Adipocyte (in vitro differentiated cells): ENCODE data around the gene MED9.
A peak's percentile ranks its signal among the peaks of the same experiment; 100 is the strongest.
"Not testable (repeated sequence)": the region's sequence is repeated elsewhere in the genome, so short reads cannot be mapped to it uniquely, and the experiment has no call there.

Source experiments
- DNase-seq: peaks from one replicate; pipeline ENCODE4 v3.0.0-alpha.2; 2015; ENCODE audit warnings: low read depth
- H3K27me3 ChIP-seq: replicated peaks from 2 replicates; pipeline ENCODE4 v1.7.0; 2013; ENCODE audit warnings: mild to moderate bottlenecking, low read length, moderate library complexity; ENCODE audit not compliant: control insufficient read depth, insufficient read depth
- H3K36me3 ChIP-seq: 2 replicates; pipeline ENCODE4 v1.7.0; 2013; ENCODE audit warnings: low read length, mild to moderate bottlenecking, moderate library complexity; ENCODE audit not compliant: control insufficient read depth, insufficient read depth, severe bottlenecking
- H3K4me1 ChIP-seq: 2 replicates; pipeline ENCODE4 v1.7.0; 2013; ENCODE audit warnings: mild to moderate bottlenecking, low read length, moderate library complexity; ENCODE audit not compliant: control insufficient read depth, insufficient read depth
- H3K4me3 ChIP-seq: 2 replicates; pipeline ENCODE4 v1.7.0; 2013; ENCODE audit warnings: mild to moderate bottlenecking, low read length, moderate library complexity
- H3K9ac ChIP-seq: 2 replicates; pipeline ENCODE4 v1.7.0; 2013; ENCODE audit warnings: mild to moderate bottlenecking, low read length, moderate library complexity
- H3K9me3 ChIP-seq: 2 replicates; pipeline ENCODE4 v1.7.0; 2013; ENCODE audit warnings: mild to moderate bottlenecking, low read length, moderate library complexity; ENCODE audit not compliant: control insufficient read depth

Gene MED9

DNA sequence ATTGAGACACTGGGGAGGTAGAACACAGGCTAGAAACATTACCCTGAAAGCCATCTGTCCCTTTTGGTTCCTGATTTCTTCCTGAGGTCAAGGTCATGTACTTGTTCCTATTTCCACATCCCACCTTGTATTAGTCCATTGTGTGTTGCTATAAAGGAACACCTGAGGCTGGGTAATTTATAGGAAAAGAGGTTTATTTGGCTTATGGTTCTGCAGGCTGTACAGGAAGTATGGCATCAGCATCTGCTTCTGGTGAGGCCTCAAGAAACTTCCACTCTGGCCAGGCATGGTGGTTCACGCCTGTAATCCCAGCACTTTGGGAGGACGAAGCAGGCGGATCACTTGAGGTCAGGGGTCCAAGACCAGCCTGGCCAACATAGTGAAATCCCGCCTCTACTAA is 7.4 kb upstream of the MED9 start:
- DNase-seq, result no peak
- no peaks in the 10 kb centered on the region for H3K9me3 ChIP-seq
- H3K36me3 ChIP-seq, result no peaks in the 10 kb centered on the region
- H3K27me3 ChIP-seq, result peaks cover 13% of the 10 kb centered on the region
- peaks cover 20% of the 10 kb centered on the region for H3K4me1 ChIP-seq
- H3K9ac ChIP-seq, result no peak overlapping the region
- no peak overlapping the region for H3K4me3 ChIP-seq

- Histone ChIP-seq H3K9ac (no peak overlapping the region), H3K4me1 (peaks cover 27% of the 10 kb centered on the region), H3K4me3 (no peak overlapping the region), H3K27me3 (peaks cover 6% of the 10 kb centered on the region), H3K36me3 (no peaks in the 10 kb centered on the region), H3K9me3 (no peaks in the 10 kb centered on the region)
- DNase-seq, result no peak
Observed at GRCh38 chr17:17469996-17470395, 6.8 kb upstream of the MED9 start.

GRCh38 chr17:17472333-17472920 is 4.4 kb upstream of the MED9 start:
- peak overlapping the region; percentile 50 for H3K9ac ChIP-seq
- peak; percentile 7 for DNase-seq
- no peaks in the 10 kb centered on the region for H3K9me3 ChIP-seq
- H3K27me3 ChIP-seq, result peaks cover 5% of the 10 kb centered on the region
- no peaks in the 10 kb centered on the region for H3K36me3 ChIP-seq
- H3K4me1 ChIP-seq, result peaks cover 35% of the 10 kb centered on the region
- H3K4me3 ChIP-seq, result no peak overlapping the region

GRCh38 chr17:17474341-17474740 is 2.5 kb upstream of the MED9 start:
- H3K4me3 ChIP-seq, result no peak overlapping the region
- H3K9ac ChIP-seq, result peak overlapping the region; percentile 56
- no peaks in the 10 kb centered on the region for H3K36me3 ChIP-seq
- H3K9me3 ChIP-seq, result no peaks in the 10 kb centered on the region
- peaks cover 5% of the 10 kb centered on the region for H3K27me3 ChIP-seq
- DNase-seq, result no peak
- peaks cover 40% of the 10 kb centered on the region for H3K4me1 ChIP-seq

DNA sequence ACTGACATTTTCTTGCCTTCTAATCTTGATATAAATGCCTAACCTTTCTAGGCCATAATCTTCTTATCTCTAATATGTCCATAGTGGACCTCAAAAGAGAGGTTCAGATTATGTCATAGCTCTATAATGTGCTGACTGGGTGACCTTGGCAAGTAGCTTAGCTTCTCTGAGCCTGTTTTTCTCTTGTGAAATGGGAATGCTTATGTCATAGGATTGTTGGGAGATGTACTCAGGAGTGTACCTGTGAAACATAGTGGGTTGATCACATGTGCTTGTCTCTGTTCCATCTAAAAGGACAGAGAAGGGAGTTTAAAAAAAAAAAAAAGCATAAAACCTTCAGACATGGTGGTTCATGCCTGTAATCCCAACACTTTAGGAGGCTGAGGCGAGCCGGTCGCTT is 2.4 kb downstream of the MED9 start:
- Histone ChIP-seq H3K9me3 (no peaks in the 10 kb centered on the region), H3K4me3 (no peak overlapping the region), H3K27me3 (no peaks in the 10 kb centered on the region), H3K9ac (no peak overlapping the region), H3K4me1 (peaks cover 38% of the 10 kb centered on the region), H3K36me3 (peaks cover 4% of the 10 kb centered on the region)
- DNase-seq, result no peak

GRCh38 chr17:17480593-17481148 is 3.9 kb downstream of the MED9 start:
- H3K9me3 ChIP-seq, result no peaks in the 10 kb centered on the region
- H3K4me1 ChIP-seq, result peaks cover 24% of the 10 kb centered on the region
- no peaks in the 10 kb centered on the region for H3K27me3 ChIP-seq
- no peak overlapping the region for H3K9ac ChIP-seq
- no peak overlapping the region for H3K4me3 ChIP-seq
- H3K36me3 ChIP-seq, result peaks cover 9% of the 10 kb centered on the region
- DNase-seq, result no peak

DNA sequence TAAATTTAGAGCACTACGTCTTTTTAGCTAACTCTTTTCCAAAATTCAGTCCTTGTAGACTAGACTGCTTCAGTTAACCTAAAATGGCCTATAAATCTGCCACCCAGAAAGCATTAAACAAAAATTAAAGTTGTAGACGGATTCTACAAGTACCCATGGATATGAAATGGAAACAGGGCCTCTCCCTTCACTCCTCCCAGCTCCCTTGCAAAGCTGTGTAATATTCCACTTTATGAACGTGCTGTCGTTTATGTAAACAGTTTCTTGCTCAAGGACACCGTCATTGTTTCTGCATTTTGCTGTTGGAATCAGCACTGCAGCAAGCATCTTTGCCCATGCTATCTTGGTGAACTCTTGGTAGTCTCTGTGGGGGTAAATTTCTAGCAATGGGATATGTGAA is 5.1 kb downstream of the MED9 start:
- Histone ChIP-seq H3K36me3 (peaks cover 9% of the 10 kb centered on the region), H3K9ac (no peak overlapping the region), H3K9me3 (no peaks in the 10 kb centered on the region), H3K4me1 (peaks cover 24% of the 10 kb centered on the region), H3K27me3 (no peaks in the 10 kb centered on the region), H3K4me3 (no peak overlapping the region)
- no peak for DNase-seq

DNA sequence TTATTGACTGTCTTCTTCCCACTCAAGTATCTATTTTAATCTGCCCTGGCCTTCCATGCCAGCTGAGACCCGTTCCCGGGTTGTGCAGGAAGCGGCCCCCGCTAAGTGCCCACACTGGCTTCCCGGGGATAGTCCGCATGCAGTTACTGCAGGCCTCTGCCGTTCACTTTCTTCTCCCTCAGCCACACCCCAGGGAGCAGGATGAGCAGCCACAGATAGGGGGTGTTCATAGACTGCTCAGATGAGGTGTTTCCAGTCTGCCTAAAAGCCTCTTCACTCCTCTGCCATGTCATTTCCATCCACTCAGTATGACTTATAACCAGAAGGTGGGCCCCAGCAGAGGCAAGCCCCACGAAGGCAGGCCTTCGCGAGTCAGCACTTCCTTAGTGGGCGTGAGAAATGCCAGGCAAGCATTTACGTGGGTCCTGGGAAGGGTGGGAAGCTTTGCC is 7.7 kb downstream of the MED9 start:
- Histone ChIP-seq H3K36me3 (peaks cover 21% of the 10 kb centered on the region), H3K9me3 (no peaks in the 10 kb centered on the region), H3K9ac (peak overlapping the region; percentile 6), H3K4me1 (peaks cover 4% of the 10 kb centered on the region), H3K27me3 (no peaks in the 10 kb centered on the region), H3K4me3 (no peak overlapping the region)
- no peak for DNase-seq

DNA sequence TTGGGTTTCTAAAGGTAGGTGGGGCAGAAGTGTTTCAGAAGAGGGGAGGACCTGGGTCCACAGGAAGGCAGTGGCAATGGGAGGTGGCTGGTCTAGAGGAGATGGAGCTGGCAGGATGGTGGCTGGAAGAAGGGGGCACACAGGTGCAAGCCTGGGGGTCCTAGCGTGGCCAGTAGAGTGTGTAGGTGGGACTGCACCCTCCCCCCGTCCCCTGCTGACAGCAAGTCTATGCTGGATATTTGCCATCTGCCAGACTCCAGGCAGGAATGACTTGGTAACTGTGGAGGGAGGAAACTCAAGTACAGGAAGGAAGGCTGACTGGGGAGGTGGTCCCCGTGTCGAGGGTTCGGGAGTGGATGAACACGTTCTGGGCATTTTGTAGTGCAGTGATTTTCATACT is 8.6 kb downstream of the MED9 start:
- Histone ChIP-seq H3K4me1 (peaks cover 4% of the 10 kb centered on the region), H3K9me3 (no peaks in the 10 kb centered on the region), H3K36me3 (peaks cover 19% of the 10 kb centered on the region), H3K9ac (no peak overlapping the region), H3K4me3 (no peak overlapping the region), H3K27me3 (no peaks in the 10 kb centered on the region)
- DNase-seq, result no peak

DNA sequence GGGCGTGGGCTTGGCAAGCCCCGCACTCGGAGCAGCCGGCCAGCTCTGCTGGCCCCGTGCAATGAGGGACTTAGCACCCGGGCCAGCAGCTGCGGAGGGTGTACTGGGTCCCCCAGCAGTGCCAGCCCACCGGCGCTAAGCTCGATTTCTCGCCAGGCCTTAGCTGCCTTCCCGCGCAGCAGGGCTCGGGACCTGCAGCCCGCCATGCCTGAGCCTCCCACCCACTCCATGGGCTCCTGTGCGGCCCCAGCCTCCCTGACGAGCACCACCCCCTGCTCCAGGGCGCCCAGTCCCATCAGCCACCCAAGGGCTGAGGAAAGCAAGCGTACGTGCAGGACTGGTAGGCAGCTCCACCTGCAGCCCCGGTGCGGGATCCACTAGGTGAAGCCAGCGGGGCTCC is 9.6 kb downstream of the MED9 start:
- H3K36me3 ChIP-seq, result peaks cover 26% of the 10 kb centered on the region
- not testable (repeated sequence) for H3K27me3 ChIP-seq, DNase-seq, H3K9ac ChIP-seq, H3K4me3 ChIP-seq, H3K9me3 ChIP-seq, H3K4me1 ChIP-seq

- no peak for DNase-seq
- no peak overlapping the region for H3K4me3 ChIP-seq
- H3K27me3 ChIP-seq, result no peaks in the 10 kb centered on the region
- no peak overlapping the region for H3K9ac ChIP-seq
- no peaks in the 10 kb centered on the region for H3K9me3 ChIP-seq
- peaks cover 6% of the 10 kb centered on the region for H3K4me1 ChIP-seq
- peaks cover 37% of the 10 kb centered on the region for H3K36me3 ChIP-seq
Observed at GRCh38 chr17:17487998-17488397, 11.2 kb downstream of the MED9 start.

GRCh38 chr17:17491031-17491471 is 14.3 kb downstream of the MED9 start:
- DNase-seq, result no peak
- no peak overlapping the region for H3K9ac ChIP-seq
- H3K36me3 ChIP-seq, result peaks cover 35% of the 10 kb centered on the region

More at GRCh38 chr17:17491031-17491471, 14.3 kb downstream of the MED9 start:
- Histone ChIP-seq H3K27me3 (no peaks in the 10 kb centered on the region), H3K4me3 (no peak overlapping the region), H3K9me3 (no peaks in the 10 kb centered on the region), H3K4me1 (peaks cover 16% of the 10 kb centered on the region)
